Measurements from ENCODE around the gene MXI1.

GRCh38 chr10:110274647-110275046 lies 67.2 kb downstream of the MXI1 start:
- TF ChIP-seq CTCF (conservative IDR thresholded peaks at IDR 0.05; ENCODE audit: low read length): no peak
- TF ChIP-seq EZH2phosphoT487 (IDR thresholded peaks at IDR 0.05; ENCODE audit: borderline replicate concordance, low read depth, low read length): no peak

Data from OCI-LY7 (cell line).